Lung microvascular endothelial cell (primary cell): ENCODE data around the gene DKK2. TPM values are rescaled to one million over a fixed set of nuclear protein-coding genes. Genes with fewer than 3 reads are reported as not detected.
A peak's percentile ranks its signal among the peaks of the same experiment; 100 is the strongest.

Source experiments
- DNase-seq, 2 donors: peaks; one replicate each; pipeline versions ENCODE4 v3.0.0 to v3.0.0-alpha.2; 2010; ENCODE audit warnings: low read depth in 2 of 2
- total RNA-seq: library from RNA; depleted of rRNA; stranded (reverse); fragments of >200 nt; gene quantifications from 2 replicates; pipeline ENCODE4 v1.2.1, GENCODE V29; 2014

The DKK2 gene, protein sequence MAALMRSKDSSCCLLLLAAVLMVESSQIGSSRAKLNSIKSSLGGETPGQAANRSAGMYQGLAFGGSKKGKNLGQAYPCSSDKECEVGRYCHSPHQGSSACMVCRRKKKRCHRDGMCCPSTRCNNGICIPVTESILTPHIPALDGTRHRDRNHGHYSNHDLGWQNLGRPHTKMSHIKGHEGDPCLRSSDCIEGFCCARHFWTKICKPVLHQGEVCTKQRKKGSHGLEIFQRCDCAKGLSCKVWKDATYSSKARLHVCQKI
- total RNA-seq = under 0.01 TPM in 1 of 2 replicates, not detected in the other

DNA sequence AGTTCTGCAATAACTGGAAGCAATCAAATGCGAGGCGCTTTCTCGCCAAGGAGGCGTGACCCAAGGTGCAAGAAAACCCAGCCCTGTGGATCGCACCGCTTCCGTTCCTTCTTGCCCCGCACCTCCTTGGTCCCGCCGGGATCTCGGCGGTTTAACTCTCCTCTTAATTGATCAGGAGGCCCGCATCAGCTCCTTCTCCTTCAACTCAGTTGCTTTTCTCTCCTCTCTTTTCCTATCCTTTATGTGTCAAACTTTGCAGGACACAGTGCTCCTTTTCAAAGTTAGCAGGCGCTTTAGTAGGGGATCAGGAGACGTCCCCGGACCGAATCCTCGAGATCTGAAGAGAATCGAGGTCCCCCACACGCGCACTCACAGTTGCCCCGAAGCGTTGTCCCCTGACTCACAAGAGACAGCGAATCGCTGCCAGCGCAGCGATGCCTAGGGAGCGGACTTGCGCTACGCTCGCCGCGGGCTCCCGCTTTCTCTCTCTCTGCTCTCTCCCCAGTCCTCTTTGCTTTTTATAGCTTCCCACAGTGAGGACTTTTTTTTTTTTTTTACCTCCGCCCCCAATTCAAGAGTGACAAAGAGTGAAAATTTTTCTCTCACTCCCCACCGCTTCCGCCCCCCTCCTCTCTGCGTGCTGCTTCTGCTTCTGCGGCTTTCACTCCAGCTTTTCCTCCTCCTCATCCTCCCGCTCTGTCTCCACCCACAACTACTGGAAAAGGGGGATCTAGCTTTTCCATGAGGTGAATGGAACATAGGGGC lies at the start of gene DKK2:
TSS of gene DKK2 (minus strand) at position 495 of the 765 bp plus-strand sequence. CDS start 722 bp downstream, outside the sequence.
- DNase-seq = peak; percentile 24 to 28

DNA sequence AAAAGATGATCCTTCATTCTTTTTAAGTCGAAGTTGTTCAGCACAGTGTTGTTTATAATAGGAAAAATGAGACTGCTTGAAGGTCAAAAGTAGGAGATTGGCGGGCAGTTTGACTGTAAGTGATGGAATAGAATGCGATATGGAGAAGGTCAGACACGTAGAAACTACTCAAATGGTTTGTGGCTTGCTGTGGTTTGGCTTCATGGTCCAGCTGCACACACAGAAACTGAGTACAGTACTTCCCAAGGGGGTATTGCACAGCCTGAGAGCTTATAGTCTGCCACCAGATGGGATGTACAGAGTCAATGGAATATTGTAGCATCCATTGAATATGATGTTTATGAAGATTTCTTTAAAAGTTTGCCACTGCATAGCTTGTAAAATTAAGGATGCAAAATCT lies 41.1 kb upstream of the DKK2 start:
- DNase-seq = no peak

DNA sequence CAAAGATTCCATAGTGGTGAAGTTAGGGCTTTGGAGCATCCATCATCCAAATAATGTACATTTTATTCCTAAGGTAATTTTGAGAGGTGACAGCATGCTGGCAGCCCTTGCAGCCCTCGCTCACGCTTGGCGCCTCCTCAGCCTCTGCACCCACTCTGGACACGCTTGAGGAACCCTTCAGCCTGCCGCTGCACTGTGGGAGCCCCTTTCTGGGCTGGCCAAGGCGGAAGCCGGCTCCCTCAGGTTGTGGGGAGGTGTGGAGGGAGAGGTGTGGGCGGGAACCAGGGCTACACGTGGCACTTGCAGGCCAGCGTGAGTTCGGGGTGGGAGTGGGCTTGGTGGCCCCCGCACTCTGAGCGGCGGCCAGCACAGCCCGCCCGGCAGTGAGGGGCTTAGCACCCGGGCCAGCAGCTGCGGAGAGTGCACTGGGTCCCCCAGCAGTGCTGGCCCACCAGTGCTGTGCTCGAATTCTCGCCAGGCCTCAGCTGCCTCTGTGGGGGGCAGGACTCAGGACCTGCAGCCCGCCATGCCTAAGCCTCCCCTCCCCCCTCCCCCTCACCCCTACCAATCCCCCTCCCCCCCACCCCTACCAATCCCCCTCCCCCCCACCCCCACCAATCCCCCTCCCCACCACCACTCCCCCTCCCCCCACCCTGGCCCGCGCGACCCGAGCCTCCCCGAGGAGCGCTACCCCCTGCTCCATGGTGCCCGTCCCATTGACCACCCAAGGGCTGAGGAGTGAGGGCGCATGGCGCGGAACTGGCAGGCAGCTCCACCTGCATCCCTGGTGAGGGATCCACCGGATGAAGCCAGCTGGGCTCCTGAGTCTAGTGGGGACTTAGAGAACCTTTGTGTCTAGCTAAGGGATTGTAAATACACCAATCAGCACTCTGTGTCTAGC lies 37.0 kb upstream of the DKK2 start:
- DNase-seq = no peak

DNA sequence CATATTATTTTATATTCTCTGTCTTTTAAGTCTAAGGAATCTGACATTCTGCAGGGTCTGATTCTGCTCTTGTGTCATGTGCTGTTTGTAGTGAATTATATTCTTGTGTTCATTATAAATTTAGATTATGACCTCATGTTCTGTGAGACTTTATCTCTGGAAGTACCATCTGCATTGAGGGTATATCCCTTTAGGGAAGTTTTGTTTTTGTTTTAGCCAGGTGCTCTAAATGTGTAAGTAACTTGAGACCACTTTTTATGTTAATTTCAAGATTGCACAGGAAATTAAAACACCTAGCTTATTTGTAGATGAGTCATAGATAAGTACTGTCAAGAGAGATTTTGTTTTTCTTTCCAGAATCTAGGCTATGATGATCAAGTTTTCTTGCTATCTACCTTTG lies 35.0 kb upstream of the DKK2 start:
- DNase-seq = no peak

DNA sequence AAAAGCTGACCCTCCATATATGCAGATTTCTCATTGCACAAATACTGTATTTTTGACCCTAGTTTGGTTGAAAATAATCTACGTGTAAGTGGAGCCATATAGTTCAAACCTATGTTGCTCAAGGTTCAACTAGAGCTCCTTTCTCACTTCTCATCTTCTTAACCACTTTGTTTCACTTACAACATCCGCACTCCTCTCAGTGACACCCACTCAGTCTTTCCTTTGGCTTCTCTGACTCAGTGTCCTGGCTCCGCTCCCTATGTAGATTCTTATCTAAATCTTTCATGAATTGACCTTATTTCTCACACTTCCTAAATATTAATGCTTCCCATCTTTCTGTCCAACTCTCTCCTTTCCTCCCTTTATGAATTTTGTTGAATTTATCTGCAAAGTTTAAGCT lies 32.9 kb upstream of the DKK2 start:
- peak; percentile 30 to 82 for DNase-seq

DNA sequence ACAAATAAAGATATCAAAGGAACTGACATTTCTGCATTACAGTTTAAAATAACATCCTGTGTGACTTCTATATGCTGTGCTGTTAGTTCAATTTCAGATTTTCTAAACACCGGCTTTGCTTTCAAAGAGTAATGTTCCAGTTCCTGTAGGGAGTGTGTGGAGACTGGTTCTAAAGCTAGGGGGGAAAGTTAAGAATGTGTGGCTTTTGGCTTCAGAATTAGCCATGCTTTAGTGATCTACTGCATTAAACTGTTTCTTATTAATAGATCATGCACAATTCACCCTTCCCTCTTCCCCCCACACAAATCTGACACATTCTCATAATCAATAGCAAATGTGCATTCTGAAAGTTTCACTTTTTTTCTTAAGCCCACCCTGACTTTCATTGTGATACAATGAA lies 32.0 kb upstream of the DKK2 start:
- peak in 1 of 2 donors; percentile 3 for DNase-seq

DNA sequence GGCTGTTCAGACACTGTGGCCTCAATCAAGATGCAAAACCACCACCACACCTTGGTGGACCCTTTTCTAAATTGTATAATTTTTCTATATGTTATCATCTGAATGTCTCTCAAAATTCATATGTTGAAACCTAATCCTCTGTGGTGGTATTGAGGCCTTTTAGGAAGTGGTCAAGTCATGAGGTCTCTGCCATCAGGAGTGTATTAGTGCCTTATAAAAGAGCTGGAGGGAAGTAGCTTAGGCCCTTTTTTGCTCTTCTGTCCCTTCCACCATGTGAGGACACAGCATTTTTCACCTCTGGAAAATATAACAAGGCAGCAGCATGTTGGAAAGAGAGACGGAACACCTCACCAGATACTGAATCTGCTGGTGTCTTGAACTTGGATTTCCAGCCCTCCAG lies 30.5 kb upstream of the DKK2 start:
- no peak for DNase-seq

DNA sequence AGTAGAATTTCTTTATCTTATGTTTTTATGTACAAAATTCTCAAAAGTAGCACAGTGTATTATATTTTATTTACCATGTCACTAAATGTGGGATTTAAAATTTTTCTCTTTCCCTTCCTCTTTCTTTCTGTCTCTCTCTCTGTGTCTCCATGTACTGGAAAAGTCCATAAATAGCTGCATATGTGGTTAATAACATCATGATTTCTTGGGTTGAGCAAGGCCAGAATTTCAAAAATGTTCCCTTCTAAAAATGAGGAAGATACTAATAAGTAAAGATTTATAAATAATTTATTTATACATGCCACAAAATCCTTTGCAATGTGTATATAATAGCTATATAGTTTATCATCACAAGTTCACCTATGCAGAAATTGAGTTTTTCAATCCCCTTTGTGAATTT lies 29.1 kb upstream of the DKK2 start:
- DNase-seq = no peak

DNA sequence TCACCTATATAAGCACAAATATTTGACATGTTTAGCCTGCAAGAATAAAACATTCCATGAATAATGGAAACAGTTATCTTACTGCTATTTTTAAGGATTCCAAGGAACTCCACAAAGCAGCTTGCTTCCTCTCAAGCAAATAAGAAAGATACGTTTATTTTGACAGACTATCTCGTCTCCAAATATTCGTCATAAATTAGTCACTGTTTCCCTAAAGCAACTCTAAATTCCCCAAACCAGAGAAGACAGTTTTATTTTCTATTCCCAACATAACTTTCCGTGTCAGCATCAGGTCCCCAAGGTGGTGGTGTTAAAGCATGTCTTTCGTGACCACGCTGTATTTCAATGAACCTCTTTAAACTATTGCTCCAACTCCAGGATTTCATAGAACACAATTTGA lies 24.3 kb upstream of the DKK2 start:
- DNase-seq = peak in 1 of 2 donors; percentile 25

DNA sequence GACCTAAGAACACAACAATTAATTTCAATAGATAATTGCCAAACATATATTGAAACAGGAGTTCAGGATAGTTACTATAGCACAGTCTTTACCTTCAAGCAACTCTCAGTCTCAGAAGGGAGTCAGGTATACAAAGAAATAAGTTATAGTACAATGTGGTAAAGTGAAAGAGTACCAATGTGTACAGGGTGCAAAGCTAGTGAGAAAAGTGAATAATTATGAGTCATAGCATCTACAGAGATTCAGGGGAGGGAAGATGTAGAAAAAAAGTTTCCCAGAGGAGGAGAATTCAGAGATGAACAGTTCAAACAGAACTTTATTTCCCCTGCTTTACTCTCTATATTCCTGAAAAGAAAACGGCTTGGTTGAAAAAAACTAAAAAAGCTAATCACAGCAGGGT lies 22.7 kb upstream of the DKK2 start:
- DNase-seq = peak in 1 of 2 donors; percentile 34

DNA sequence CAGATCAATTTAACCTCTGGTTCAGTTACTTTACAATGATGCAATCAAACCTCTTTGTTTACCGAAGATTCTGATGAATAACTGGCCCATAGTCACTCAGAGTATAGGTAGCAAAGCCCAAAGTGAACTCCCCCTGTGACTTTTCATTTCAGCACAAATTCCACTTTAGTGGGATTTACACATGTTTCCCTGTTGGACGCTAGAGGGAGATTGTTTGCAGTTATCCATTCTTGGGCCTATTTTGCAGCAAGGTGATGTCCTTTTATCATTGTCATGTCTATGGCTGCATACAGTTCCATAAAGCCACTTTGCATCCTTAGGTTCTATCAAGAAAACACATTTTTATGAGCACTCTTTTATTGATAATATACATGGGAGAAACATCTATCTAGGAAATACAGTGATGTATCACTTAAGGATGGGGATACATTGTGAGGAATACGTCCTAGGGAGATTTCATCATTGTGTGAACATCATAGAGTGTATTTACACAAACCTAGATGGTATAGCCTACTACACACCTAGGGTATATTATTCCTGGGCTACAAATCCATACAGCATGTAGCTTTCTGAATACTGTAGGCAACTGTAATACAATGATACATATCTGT lies 14.5 kb upstream of the DKK2 start:
- DNase-seq = peak in 1 of 2 donors; percentile 45

DNA sequence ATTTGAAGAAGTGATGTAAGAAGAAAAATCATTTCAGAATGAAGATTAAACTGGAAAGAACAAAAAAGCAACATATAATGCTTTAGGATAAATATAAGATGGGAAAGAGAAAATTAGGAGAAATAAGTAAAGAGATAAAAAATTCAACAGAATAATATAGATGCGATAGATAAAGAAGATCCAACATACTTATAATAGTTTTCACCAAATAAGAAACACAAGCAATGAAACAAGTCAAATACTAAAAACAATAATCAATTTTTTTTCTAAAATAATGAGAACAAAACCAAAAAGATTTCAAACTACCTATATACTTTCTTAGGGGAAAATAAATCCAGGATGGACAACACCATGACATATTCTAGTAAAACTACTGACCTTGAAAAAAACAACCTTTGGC lies 10.1 kb upstream of the DKK2 start:
- no peak for DNase-seq

DNA sequence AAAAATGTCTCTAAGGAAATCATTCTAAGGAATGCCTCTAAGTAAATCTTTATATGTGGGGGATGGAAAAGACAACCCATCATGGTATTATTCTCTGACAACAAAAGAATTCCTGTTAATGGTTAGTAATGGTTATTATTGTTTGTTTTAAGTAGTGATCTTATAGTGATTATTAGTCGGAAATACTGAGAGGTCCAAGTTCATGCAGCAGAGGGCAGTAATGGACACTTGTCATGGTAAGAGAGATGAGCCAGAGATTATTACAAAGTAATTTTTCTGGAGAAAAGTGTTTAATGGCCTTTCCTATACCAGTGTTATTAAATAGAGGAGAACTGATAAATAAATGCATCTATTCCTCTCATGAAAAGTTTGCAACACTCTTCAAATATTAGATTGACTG lies 8.1 kb upstream of the DKK2 start:
- peak; percentile 37 to 38 for DNase-seq

DNA sequence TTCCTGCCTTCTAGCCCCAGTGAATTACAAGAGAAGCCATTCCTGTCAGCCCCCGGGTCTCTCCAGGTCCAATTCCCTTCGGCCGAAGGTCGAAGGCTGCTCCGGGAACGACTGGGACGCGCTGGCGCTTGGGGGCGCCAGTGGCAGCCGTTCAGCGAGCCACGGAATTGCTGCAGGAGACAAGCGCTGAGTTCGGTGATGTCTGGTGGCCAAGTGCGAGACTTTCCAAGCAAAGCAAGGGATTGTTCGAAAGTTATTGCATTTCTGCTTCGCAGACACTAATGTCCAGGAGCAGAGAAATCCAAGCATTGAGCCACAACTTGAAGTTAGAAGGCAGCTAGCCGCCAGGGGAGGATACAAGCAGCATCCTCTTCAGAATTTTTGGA lies 1.1 kb upstream of the DKK2 start:
- DNase-seq = peak; percentile 35 to 42

DNA sequence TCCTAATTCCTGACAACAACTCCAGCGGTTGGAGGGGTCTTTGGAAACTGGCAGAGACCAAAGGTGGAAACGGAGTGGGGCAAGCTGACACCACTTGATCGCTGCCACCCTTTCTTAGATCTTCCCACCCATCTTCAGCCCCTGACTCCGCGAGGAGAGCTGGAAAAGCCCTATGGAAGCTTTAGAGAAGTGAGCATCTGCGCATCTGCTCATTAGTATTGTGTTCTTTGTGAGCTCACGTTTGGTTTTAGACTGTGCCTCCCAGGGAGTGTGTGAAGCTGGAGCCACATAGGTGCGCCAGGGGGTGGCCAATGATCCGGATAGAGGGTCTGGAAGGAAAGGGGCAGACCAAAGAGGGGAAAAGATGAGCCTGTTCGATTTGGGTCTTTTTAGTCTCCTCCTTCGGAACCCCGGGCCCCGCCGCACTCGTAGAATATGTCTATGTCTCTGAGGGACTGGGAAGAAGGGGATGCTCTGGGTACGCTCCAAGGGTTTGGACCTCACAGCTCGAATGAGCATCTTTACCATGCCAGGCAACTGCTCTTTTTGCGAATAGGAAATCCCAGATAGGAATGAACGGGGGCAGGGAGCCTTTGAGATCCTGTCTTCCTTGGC lies 578 bp upstream of the DKK2 start:
- no peak for DNase-seq

DNA sequence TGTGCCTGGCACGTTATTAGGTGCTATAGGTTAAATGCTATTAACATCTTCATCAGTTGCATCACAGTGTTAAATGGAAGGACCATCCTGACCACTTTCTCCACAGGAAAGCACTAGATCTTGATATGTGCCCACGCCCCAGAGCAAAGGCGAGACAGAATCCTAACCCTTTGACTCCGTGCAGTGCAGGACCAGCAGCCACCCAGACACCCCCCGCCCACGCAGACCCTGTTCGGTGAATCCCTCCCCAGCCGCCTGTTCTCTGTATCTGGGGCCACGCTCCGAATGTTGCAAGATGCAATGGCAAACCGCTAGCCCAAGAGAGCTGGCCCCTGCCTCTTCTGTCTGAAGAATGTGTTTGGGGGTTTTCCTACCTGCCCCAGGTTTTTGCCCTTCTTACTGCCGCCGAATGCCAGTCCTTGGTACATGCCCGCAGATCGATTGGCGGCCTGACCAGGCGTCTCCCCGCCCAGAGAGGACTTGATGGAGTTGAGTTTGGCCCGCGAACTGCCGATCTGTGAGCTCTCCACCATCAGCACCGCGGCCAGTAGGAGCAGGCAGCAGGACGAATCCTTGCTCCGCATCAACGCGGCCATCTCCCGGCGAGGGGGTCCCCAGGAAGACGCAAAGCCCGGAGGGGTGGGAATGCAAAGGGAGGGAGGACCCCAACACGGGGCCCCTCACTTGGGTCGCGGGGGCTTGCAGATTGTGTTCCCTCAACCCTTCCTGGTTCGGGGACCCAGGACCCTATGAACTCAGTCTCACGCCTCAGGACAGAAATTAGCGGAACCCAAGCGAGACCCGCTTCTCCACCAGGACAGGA lies 906 bp downstream of the DKK2 start:
- peak; percentile 17 to 20 for DNase-seq

DNA sequence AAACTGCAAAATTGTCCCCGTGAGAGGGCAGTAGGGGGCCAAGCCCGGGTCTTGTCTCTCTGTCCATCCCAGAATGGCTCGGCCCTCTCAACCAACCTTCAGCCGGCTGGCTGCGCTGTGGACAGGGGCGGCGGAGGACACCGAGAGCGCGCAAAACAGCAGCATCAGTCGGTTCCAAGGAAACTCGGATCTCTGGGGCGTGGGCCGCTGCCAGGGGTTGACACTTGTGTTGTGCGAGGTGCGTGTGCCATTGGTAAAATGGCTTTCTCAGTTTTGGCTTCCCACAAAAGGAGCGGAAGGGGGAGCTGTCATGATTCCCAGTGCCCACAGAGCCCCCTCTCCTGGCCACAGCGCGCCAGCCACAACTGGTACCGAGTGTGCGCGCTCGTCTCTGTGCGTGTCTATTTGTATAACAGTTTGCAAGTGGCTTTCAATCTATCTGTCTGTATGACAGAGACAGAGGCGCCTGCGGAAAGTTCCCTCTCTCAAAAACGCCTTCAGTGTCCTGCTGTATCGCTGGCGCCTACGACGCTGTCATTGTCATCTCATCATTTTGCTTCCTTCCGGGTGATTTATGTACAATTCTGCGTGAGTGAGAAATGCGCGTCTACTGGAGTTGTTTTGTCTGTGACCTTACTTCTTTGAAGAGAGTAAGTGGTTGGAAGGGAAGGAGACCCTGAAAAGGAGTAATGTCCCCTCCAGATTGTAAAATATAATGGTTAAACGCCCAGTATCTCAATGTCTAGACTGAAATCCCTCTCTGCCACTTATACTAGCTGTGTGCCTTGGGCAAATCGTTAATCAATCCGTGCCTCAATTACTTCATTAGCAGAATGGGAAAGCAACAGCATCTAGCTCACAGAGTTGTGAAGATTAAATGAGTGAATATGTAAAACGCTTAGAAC lies 1.8 kb downstream of the DKK2 start:
- peak; percentile 40 to 51 for DNase-seq

DNA sequence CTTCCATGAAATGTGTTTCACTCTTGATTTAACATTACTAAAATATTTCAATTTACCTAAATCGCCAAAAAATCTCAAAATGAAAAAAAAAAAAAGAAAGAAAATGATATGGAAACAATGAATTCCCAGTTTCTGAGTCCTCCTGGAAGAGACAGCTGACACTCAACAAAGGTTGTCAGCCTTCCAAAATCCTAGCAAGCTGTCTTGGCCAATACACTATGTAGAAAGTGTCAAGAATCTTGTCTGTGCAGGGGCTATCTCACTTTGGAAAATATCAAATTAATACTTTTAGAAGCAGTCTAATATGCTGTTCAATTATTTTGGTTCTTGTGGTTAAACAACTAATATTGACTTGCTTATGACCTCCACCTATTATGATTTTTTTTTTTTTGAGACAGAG lies 8.7 kb downstream of the DKK2 start:
- no peak for DNase-seq

DNA sequence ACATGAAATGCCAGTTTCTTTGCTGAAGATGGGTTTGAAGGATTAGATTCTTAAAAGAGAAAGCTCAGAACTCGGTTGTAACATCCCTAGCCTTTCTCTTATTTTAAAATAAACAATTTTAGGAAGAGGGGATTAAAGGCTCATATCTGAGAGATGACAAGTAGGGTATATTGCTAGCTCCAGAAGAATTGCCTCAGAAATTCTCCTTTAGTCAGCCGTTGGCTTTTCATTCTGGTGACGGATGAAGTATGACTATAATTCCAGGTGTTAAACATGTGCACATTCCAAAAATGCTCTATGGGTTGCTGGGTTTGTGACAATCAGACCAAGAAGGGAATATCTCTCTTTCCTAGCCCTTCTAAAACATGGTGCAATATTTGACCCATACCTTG lies 17.8 kb downstream of the DKK2 start:
- DNase-seq = no peak
